GM12872 (cell line): Measurements from ENCODE around the gene MYMX.

Experiments
- CTCF ChIP-seq: IDR thresholded peaks from 3 replicates; pipeline ENCODE4 v1.5.1; 2011; ENCODE audit warnings: low read depth, mild to moderate bottlenecking, low read length, moderate library complexity; ENCODE audit not compliant: insufficient read depth

MYMX gene

GRCh38 chr6:44243345-44243744, 26.6 kb downstream of the MYMX start:
- TF ChIP-seq CTCF = no peak

- no peak for TF ChIP-seq CTCF
Observed at GRCh38 chr6:44245391-44245911, 28.7 kb downstream of the MYMX start.

DNA sequence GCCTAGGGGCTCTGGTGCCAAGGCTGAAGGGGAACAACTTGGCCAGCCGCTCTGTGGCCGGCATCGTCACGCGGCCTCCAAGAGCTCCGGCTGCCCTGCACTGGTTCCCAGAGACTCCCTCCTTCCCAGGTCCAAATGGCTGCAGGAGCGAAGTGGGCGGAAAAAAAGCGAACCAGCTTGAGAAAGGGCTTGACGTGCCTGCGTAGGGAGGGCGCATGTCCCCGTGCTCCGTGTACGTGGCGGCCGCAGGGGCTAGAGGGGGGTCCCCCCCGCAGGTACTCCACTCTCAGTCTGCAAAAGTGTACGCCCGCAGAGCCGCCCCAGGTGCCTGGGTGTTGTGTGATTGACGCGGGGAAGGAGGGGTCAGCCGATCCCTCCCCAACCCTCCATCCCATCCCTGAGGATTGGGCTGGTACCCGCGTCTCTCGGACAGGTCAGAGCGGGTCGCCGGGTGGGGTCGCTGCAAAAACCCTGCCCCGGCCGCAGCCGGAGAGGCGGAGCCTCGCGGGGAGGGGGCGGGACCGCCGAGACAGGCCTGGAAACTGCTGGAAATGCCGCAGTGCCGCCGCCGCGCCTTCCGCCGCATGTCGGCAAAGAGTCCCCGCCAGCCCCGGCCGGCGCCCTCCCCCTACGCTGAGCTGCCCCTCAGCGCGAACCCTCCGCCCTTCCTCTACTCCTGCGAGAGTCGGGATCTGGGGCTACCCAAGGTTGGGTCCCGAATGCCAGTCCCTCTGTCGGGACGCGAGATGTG, 29.4 kb downstream of the MYMX start:
- TF ChIP-seq CTCF = peak; percentile 43; the same call in 2 of the 3 replicates

- no peak for TF ChIP-seq CTCF
Observed at GRCh38 chr6:44246663-44247337, 30.1 kb downstream of the MYMX start, which contains the start of gene HSP90AB1. Gene HSP90AB1, plus strand, starts transcription at chr6:44247101. Its CDS starts 1,529 bp downstream, at chr6:44248630.

DNA sequence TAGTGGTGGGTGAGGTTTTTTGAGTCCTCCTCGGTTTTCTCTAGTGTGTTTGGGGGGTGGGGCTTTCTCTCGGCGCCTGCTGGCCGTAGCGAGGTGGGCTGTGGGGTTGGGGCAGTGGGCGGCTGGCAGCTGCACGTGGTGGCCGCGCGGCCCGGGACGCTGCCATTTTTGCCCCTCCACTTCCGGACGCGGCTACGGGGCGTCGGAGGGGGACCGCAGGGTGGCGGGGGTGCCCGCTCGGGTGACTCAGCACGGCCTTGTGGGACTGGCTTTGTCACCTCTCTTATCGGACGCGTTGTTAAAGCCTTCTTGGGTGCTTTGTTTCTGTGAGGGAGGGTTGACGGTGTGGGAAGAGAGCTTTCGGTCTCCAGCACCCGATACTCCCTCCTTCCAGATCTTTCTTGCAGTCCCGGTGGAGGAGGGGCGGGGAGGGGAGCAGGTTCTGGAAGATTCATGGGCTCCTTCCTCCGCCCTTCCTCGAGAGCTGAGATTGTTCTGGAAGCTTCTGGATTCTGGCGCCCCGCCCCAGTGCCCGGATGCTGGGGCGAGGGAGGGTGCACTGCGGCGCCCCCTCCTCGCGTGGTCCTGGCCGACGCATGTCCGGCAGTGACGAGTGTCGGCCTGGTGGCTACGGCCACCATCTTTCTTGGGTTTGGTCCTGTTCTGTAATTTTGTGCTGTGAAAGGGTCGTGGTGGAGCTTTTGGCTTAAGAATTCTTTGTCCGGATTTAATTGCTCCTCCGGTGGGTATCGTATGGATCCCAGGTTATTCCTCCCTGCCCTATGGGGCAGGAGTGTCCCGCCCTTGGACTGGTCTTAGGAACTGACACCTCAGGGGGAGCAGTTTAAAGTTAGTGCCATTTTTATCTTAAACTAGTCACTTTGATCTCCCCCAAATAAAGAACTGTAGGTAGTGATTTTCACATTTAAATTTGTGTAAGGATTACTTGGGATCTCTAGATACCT, 30.9 kb downstream of the MYMX start:
- no peak for TF ChIP-seq CTCF

GRCh38 chr6:44248579-44248978, 31.9 kb downstream of the MYMX start:
- TF ChIP-seq CTCF = no peak
